Activated naive CD4-positive, alpha-beta T cell treated with anti-CD3 and anti-CD28 coated beads, Interleukin-2, amount 10 ng/mL, durations not matched to agents 7 days and 5 days (primary cell): ENCODE data around the gene PCDH9.

ENCODE experiments used
- CTCF ChIA-PET: fragments of 350-600 bp; sonication (Branson Sonifier 250); formaldehyde crosslinking; loops from one replicate; lab custom pipeline; 2021; ENCODE audit warnings: antibody characterized with exemption; lab: Charles Lee
- DNase-seq: peaks from one replicate; pipeline ENCODE4 v3.0.0-alpha.2; 2020
- H3K27ac Mint-ChIP-seq: one replicate; pipeline ENCODE4 v1.8.0; 2021; ENCODE audit warnings: mild to moderate bottlenecking, moderate library complexity, mixed read lengths
- H3K27me3 Mint-ChIP-seq: one replicate; pipeline ENCODE4 v1.8.0; 2021; ENCODE audit warnings: mild to moderate bottlenecking, mixed read lengths
- H3K36me3 Mint-ChIP-seq: one replicate; pipeline ENCODE4 v1.8.0; 2021; ENCODE audit warnings: mixed read lengths
- H3K4me1 Mint-ChIP-seq: one replicate; pipeline ENCODE4 v1.8.0; 2021; ENCODE audit warnings: mixed read lengths
- H3K4me3 Mint-ChIP-seq: one replicate; pipeline ENCODE4 v1.8.0; 2021; ENCODE audit warnings: mild to moderate bottlenecking, moderate library complexity, mixed read lengths
- H3K9me3 Mint-ChIP-seq: one replicate; pipeline ENCODE4 v1.8.0; 2021; ENCODE audit warnings: mixed read lengths

PCDH9 gene

GRCh38 chr13:67086260-67086659 is 143.9 kb downstream of the PCDH9 start:
- no peaks in the 10 kb centered on the region for H3K9me3 Mint-ChIP-seq
- H3K4me1 Mint-ChIP-seq: no peaks in the 10 kb centered on the region
- no peaks in the 10 kb centered on the region for H3K36me3 Mint-ChIP-seq
- CTCF ChIA-PET: no interaction called here
- no peak for DNase-seq
- H3K27ac Mint-ChIP-seq: no peak overlapping the region
- no peak overlapping the region for H3K4me3 Mint-ChIP-seq
- no peaks in the 10 kb centered on the region for H3K27me3 Mint-ChIP-seq

GRCh38 chr13:67084066-67084465 is 146.1 kb downstream of the PCDH9 start:
- DNase-seq: no peak
- Mint-ChIP-seq H3K4me1 (no peaks in the 10 kb centered on the region), H3K4me3 (no peak overlapping the region), H3K27ac (no peak overlapping the region), H3K9me3 (no peaks in the 10 kb centered on the region), H3K36me3 (no peaks in the 10 kb centered on the region), H3K27me3 (no peaks in the 10 kb centered on the region)
- CTCF ChIA-PET: no interaction called here

GRCh38 chr13:67083519-67083918 is 146.6 kb downstream of the PCDH9 start:
- Mint-ChIP-seq H3K27me3 (no peaks in the 10 kb centered on the region), H3K4me1 (no peaks in the 10 kb centered on the region), H3K9me3 (no peaks in the 10 kb centered on the region), H3K27ac (no peak overlapping the region), H3K4me3 (no peak overlapping the region), H3K36me3 (no peaks in the 10 kb centered on the region)
- CTCF ChIA-PET: no interaction called here
- no peak for DNase-seq

GRCh38 chr13:67080351-67080750 is 149.8 kb downstream of the PCDH9 start:
- H3K36me3 Mint-ChIP-seq: no peaks in the 10 kb centered on the region
- H3K27ac Mint-ChIP-seq: no peak overlapping the region
- no peaks in the 10 kb centered on the region for H3K4me1 Mint-ChIP-seq
- H3K9me3 Mint-ChIP-seq: no peaks in the 10 kb centered on the region
- no peaks in the 10 kb centered on the region for H3K27me3 Mint-ChIP-seq
- CTCF ChIA-PET: no interaction called here
- H3K4me3 Mint-ChIP-seq: no peak overlapping the region
- no peak for DNase-seq

- Mint-ChIP-seq H3K9me3 (no peaks in the 10 kb centered on the region), H3K4me1 (no peaks in the 10 kb centered on the region)
- CTCF ChIA-PET: no interaction called here
These were observed 152.1 kb downstream of the PCDH9 start for GRCh38 chr13:67078062-67078461.

GRCh38 chr13:67077132-67077531 is 153.0 kb downstream of the PCDH9 start:
- Mint-ChIP-seq H3K4me3 (no peak overlapping the region), H3K27ac (no peak overlapping the region), H3K9me3 (no peaks in the 10 kb centered on the region), H3K36me3 (no peaks in the 10 kb centered on the region), H3K27me3 (no peaks in the 10 kb centered on the region), H3K4me1 (no peaks in the 10 kb centered on the region)
- CTCF ChIA-PET: no interaction called here
- no peak for DNase-seq

More at GRCh38 chr13:67078062-67078461, 152.1 kb downstream of the PCDH9 start:
- Mint-ChIP-seq H3K36me3 (no peaks in the 10 kb centered on the region), H3K4me3 (no peak overlapping the region), H3K27me3 (no peaks in the 10 kb centered on the region), H3K27ac (no peak overlapping the region)
- no peak for DNase-seq

- DNase-seq: no peak
- Mint-ChIP-seq H3K4me3 (no peak overlapping the region), H3K4me1 (no peaks in the 10 kb centered on the region), H3K27me3 (no peaks in the 10 kb centered on the region), H3K9me3 (no peaks in the 10 kb centered on the region), H3K36me3 (no peaks in the 10 kb centered on the region), H3K27ac (no peak overlapping the region)
- CTCF ChIA-PET: no interaction called here
These were observed 153.8 kb downstream of the PCDH9 start for GRCh38 chr13:67076378-67076777.

- Mint-ChIP-seq H3K9me3 (no peaks in the 10 kb centered on the region), H3K4me3 (no peak overlapping the region), H3K36me3 (no peaks in the 10 kb centered on the region), H3K27ac (no peak overlapping the region), H3K4me1 (no peaks in the 10 kb centered on the region), H3K27me3 (no peaks in the 10 kb centered on the region)
- CTCF ChIA-PET: no interaction called here
- no peak for DNase-seq
These were observed 154.9 kb downstream of the PCDH9 start for GRCh38 chr13:67075239-67075638.

- CTCF ChIA-PET: no interaction called here
These were observed 158.1 kb downstream of the PCDH9 start for GRCh38 chr13:67071918-67072598.

GRCh38 chr13:67070306-67070705 is 159.8 kb downstream of the PCDH9 start:
- H3K4me3 Mint-ChIP-seq: no peak overlapping the region
- DNase-seq: no peak
- no peaks in the 10 kb centered on the region for H3K4me1 Mint-ChIP-seq
- no peaks in the 10 kb centered on the region for H3K27me3 Mint-ChIP-seq
- H3K27ac Mint-ChIP-seq: no peak overlapping the region
- CTCF ChIA-PET: no interaction called here
- H3K36me3 Mint-ChIP-seq: no peaks in the 10 kb centered on the region
- H3K9me3 Mint-ChIP-seq: no peaks in the 10 kb centered on the region

More at GRCh38 chr13:67071918-67072598, 158.1 kb downstream of the PCDH9 start:
- Mint-ChIP-seq H3K27ac (no peak overlapping the region), H3K36me3 (no peaks in the 10 kb centered on the region), H3K27me3 (no peaks in the 10 kb centered on the region), H3K4me3 (no peak overlapping the region), H3K4me1 (no peaks in the 10 kb centered on the region), H3K9me3 (no peaks in the 10 kb centered on the region)
- no peak for DNase-seq

- no peak for DNase-seq
- H3K4me3 Mint-ChIP-seq: no peak overlapping the region
- CTCF ChIA-PET: no interaction called here
These were observed 160.9 kb downstream of the PCDH9 start for GRCh38 chr13:67069117-67069767.

GRCh38 chr13:67064920-67065319 is 165.2 kb downstream of the PCDH9 start:
- Mint-ChIP-seq H3K4me1 (no peaks in the 10 kb centered on the region), H3K27me3 (no peaks in the 10 kb centered on the region), H3K4me3 (no peak overlapping the region), H3K27ac (no peak overlapping the region), H3K36me3 (no peaks in the 10 kb centered on the region), H3K9me3 (no peaks in the 10 kb centered on the region)
- CTCF ChIA-PET: no interaction called here
- no peak for DNase-seq

More at GRCh38 chr13:67069117-67069767, 160.9 kb downstream of the PCDH9 start:
- H3K4me1 Mint-ChIP-seq: no peaks in the 10 kb centered on the region
- H3K36me3 Mint-ChIP-seq: no peaks in the 10 kb centered on the region
- H3K27ac Mint-ChIP-seq: no peak overlapping the region
- no peaks in the 10 kb centered on the region for H3K27me3 Mint-ChIP-seq
- H3K9me3 Mint-ChIP-seq: no peaks in the 10 kb centered on the region

- Mint-ChIP-seq H3K36me3 (no peaks in the 10 kb centered on the region), H3K27me3 (no peaks in the 10 kb centered on the region), H3K9me3 (no peaks in the 10 kb centered on the region), H3K4me1 (no peaks in the 10 kb centered on the region), H3K4me3 (no peak overlapping the region), H3K27ac (no peak overlapping the region)
- CTCF ChIA-PET: no interaction called here
- no peak for DNase-seq
These were observed 167.1 kb downstream of the PCDH9 start for GRCh38 chr13:67063036-67063435.

- Mint-ChIP-seq H3K27ac (no peak overlapping the region), H3K36me3 (no peaks in the 10 kb centered on the region), H3K27me3 (no peaks in the 10 kb centered on the region), H3K4me3 (no peak overlapping the region), H3K9me3 (no peaks in the 10 kb centered on the region), H3K4me1 (no peaks in the 10 kb centered on the region)
- DNase-seq: no peak
- CTCF ChIA-PET: no interaction called here
These were observed 168.0 kb downstream of the PCDH9 start for GRCh38 chr13:67062160-67062559.

- Mint-ChIP-seq H3K27ac (no peak overlapping the region), H3K27me3 (no peaks in the 10 kb centered on the region), H3K4me3 (no peak overlapping the region), H3K4me1 (no peaks in the 10 kb centered on the region), H3K36me3 (no peaks in the 10 kb centered on the region), H3K9me3 (no peaks in the 10 kb centered on the region)
- CTCF ChIA-PET: no interaction called here
- DNase-seq: no peak
These were observed 168.4 kb downstream of the PCDH9 start for GRCh38 chr13:67061750-67062149.
